ENCODE measurements around the gene MYO1A. TPM values are rescaled to one million over a fixed set of nuclear protein-coding genes. Genes with fewer than 3 reads are reported as not detected.
A peak's percentile ranks its signal among the peaks of the same experiment; 100 is the strongest.

Gene MYO1A
- total and polyA plus RNA-seq, 2 of the 13 experiments (the other 11 are each of a cell fraction or from before 2014, with no cell fraction given): 5.3 to 6.0 TPM

- TF ChIP-seq TFDP1 (CRISPR knock-in tag; IDR thresholded peaks at IDR 0.05; ENCODE audit: borderline replicate concordance) (peak; percentile 38; the same call in 1 of the 2 replicates), FOXA1 (IDR thresholded peaks at IDR 0.05) (no peak), FOXA1 (CRISPR knock-in tag; IDR thresholded peaks at IDR 0.05) (no peak), HNF1A (IDR thresholded peaks at IDR 0.05; ENCODE audit: low read depth) (no peak), HNF1A (CRISPR knock-in tag; IDR thresholded peaks at IDR 0.05; ENCODE audit: borderline replicate concordance) (no peak), ZNF121 (CRISPR knock-in tag; IDR thresholded peaks at IDR 0.05) (no peak), RBM39 (IDR thresholded peaks at IDR 0.05; ENCODE audit: low read depth, low read length, poor library complexity, severe bottlenecking) (no peak), TEAD2 (CRISPR knock-in tag; IDR thresholded peaks at IDR 0.05) (no peak), U2AF1 (optimal IDR thresholded peaks at IDR 0.05; ENCODE audit: low read depth, low read length) (no peak), SIX4 (CRISPR knock-in tag; IDR thresholded peaks at IDR 0.05) (no peak), GABPA (IDR thresholded peaks at IDR 0.05; ENCODE audit: low read depth, low read length) (no peak), GABPA (CRISPR knock-in tag; IDR thresholded peaks at IDR 0.05; ENCODE audit: low read depth) (peak; percentile 30; the same call in 1 of the 2 replicates), BRD4 (CRISPR knock-in tag; IDR thresholded peaks at IDR 0.05) (no peak), HOXA9 (CRISPR knock-in tag; IDR thresholded peaks at IDR 0.05; ENCODE audit: borderline replicate concordance) (no peak), ATRX (CRISPR knock-in tag; IDR thresholded peaks at IDR 0.05; ENCODE audit: borderline replicate concordance) (no peak), TCF7L2 (IDR thresholded peaks at IDR 0.05; ENCODE audit: low read depth, low read length) (no peak), BORCS8-MEF2B (CRISPR knock-in tag; IDR thresholded peaks at IDR 0.05) (no peak), TFAP4 (IDR thresholded peaks at IDR 0.05; ENCODE audit: borderline replicate concordance, low read depth) (no peak), WIZ (CRISPR knock-in tag; IDR thresholded peaks at IDR 0.05) (no peak), ZNF879 (CRISPR knock-in tag; IDR thresholded peaks at IDR 0.05) (no peak), ZFAT (CRISPR knock-in tag; conservative IDR thresholded peaks at IDR 0.05) (no peak), ZFP37 (CRISPR knock-in tag; IDR thresholded peaks at IDR 0.05; ENCODE audit: borderline replicate concordance) (no peak), ADNP (CRISPR knock-in tag; IDR thresholded peaks at IDR 0.05) (no peak), ZNF792 (CRISPR knock-in tag; IDR thresholded peaks at IDR 0.05) (no peak)
These were observed 36.6 kb upstream of the MYO1A start (continued) for GRCh38 chr12:57086493-57087009.

All from HepG2 (cell line).